Choroid plexus epithelial cell (primary cell): Measurements from ENCODE around the gene INTS11.

Source experiments
- DNase-seq: peaks from one replicate; pipeline ENCODE4 v3.0.0-alpha.2; 2010; ENCODE audit warnings: low read depth
- H3K4me3 ChIP-seq: 2 replicates; pipeline ENCODE4 v1.5.1; 2011; ENCODE audit warnings: low read depth, mild to moderate bottlenecking, control low read depth, low read length, moderate library complexity
- TF ChIP-seq, protein P1 (sequence below): conservative IDR thresholded peaks from 2 replicates; pipeline ENCODE4 v1.5.1; 2011; ENCODE audit warnings: low read depth, mild to moderate bottlenecking, control low read depth, inconsistent platforms, low read length, moderate library complexity

INTS11 gene

DNA sequence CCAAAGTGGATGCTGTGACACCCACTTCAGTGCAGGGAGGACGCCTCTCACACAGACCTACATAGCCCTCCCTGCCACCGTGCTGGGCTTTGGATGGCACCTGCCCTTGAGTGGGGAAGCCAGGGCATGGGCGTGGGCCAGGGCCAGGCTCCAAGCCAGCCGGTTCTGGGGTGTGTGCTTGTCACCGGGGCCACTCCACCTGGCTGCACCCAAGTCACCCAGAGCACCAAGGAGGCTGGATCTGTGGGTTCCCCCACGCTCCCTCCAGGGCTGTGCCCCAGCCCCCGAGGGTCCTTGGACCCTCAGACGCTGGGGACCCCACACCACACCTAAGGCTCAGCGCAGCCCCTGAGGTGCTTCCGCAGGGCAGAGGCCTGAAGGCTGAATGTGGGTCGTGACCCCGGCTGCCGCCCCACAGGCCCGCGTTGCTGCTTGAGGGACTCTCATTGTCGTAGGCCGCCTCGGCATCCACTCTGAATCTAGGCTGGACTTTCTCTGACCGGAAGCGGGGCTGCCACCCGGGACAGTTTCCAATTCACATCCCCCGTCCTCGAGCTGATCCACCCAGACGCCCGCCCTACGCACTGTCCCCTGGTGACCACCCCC is 32.4 kb upstream of the INTS11 start:
- DNase-seq: no peak
- H3K4me3 ChIP-seq: peak overlapping the region; percentile 62

GRCh38 chr1:1356166-1356795 is 31.8 kb upstream of the INTS11 start:
- DNase-seq: no peak
- H3K4me3 ChIP-seq: peak overlapping the region; percentile 62
- TF ChIP-seq, protein P1, sequence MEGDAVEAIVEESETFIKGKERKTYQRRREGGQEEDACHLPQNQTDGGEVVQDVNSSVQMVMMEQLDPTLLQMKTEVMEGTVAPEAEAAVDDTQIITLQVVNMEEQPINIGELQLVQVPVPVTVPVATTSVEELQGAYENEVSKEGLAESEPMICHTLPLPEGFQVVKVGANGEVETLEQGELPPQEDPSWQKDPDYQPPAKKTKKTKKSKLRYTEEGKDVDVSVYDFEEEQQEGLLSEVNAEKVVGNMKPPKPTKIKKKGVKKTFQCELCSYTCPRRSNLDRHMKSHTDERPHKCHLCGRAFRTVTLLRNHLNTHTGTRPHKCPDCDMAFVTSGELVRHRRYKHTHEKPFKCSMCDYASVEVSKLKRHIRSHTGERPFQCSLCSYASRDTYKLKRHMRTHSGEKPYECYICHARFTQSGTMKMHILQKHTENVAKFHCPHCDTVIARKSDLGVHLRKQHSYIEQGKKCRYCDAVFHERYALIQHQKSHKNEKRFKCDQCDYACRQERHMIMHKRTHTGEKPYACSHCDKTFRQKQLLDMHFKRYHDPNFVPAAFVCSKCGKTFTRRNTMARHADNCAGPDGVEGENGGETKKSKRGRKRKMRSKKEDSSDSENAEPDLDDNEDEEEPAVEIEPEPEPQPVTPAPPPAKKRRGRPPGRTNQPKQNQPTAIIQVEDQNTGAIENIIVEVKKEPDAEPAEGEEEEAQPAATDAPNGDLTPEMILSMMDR: no peak

More for the DNA sequence above, 32.4 kb upstream of the INTS11 start:
- TF ChIP-seq, protein P1: no peak

- TF ChIP-seq, protein P1: no peak
Measured at GRCh38 chr1:1355416-1355815, 31.0 kb upstream of the INTS11 start.

GRCh38 chr1:1354271-1355247 is 30.1 kb upstream of the INTS11 start:
- H3K4me3 ChIP-seq: no peak overlapping the region
- TF ChIP-seq, protein P1: no peak
- DNase-seq: no peak

More at GRCh38 chr1:1355416-1355815, 31.0 kb upstream of the INTS11 start:
- DNase-seq: peak; percentile 53
- peak overlapping the region; percentile 37 for H3K4me3 ChIP-seq

GRCh38 chr1:1353389-1354151 is 29.1 kb upstream of the INTS11 start:
- no peak overlapping the region for H3K4me3 ChIP-seq
- TF ChIP-seq, protein P1: no peak
- DNase-seq: no peak

DNA sequence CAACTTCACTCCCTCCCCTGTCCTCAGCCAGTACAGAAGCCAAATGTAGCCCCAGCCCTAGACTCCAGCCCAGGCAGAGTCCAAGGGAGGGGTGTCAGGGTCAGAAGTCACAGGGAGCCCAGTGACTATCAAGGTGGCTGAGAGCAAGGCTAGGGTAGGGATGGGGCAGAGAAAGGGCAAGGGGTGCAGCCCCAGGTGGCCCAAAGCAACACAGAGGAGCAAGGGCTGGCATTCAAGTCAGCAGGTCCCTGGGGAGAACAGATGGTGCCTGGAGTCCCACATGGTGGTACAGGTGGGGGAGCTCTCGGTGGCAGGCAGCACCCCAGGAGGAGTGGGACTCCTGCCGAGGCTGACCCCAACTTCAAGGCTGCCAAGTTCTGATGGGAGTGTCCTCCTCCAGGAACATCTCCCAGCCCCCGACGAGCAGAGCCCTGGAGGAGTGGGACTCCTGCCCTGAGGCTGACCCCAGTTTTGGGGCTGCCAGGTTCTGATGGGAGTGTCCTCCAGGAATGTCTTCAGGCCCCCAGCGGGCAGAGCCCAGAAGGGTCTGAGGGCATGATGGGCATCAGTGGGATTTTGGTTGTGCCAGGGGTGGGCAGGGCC is 28.4 kb upstream of the INTS11 start:
- TF ChIP-seq, protein P1: no peak
- H3K4me3 ChIP-seq: no peak overlapping the region
- DNase-seq: no peak
